ENCODE data around the gene OSER1.
"Not testable (repeated sequence)": the region's sequence is repeated elsewhere in the genome, so short reads cannot be mapped to it uniquely, and the experiment has no call there.

- not testable (repeated sequence) for TF ChIP-seq CTCF, POLR2A (IDR thresholded peaks at IDR 0.05)
Observed at GRCh38 chr20:44232469-44232856, 21.9 kb upstream of the OSER1 start.

Measured in lower leg skin (tissue), 3 donors.